Stimulated activated CD4-positive, alpha-beta T cell treated with anti-CD3 and anti-CD28 coated beads, Interleukin-1b, Interleukin-23, amount 100 ng/mL, for 48 hours (primary cell): ENCODE data around the gene AMN.

Source experiments
- DNase-seq: peaks from one replicate; pipeline ENCODE4 v3.0.0-alpha.2; 2020

The AMN gene

GRCh38 chr14:102899516-102899900 lies 23.0 kb upstream of the AMN start:
- no peak for DNase-seq

- no peak for DNase-seq
Measured at GRCh38 chr14:102900631-102901571, 21.6 kb upstream of the AMN start.

- no peak for DNase-seq
Measured at GRCh38 chr14:102901633-102902032, 20.8 kb upstream of the AMN start.

GRCh38 chr14:102902086-102902485 lies 20.4 kb upstream of the AMN start:
- DNase-seq = no peak

GRCh38 chr14:102902523-102903247 lies 19.8 kb upstream of the AMN start:
- DNase-seq = no peak

- DNase-seq = no peak
Measured at GRCh38 chr14:102903248-102903888, 19.1 kb upstream of the AMN start.

GRCh38 chr14:102903889-102904512 lies 18.5 kb upstream of the AMN start:
- no peak for DNase-seq

GRCh38 chr14:102905116-102906108 lies 17.1 kb upstream of the AMN start:
- DNase-seq = no peak

- no peak for DNase-seq
Measured at GRCh38 chr14:102906616-102907302, 15.7 kb upstream of the AMN start.

GRCh38 chr14:102907303-102907844 lies 15.1 kb upstream of the AMN start:
- no peak for DNase-seq

GRCh38 chr14:102907980-102908730 lies 14.3 kb upstream of the AMN start:
- DNase-seq = no peak

- DNase-seq = no peak
Measured at GRCh38 chr14:102908766-102909455, 13.6 kb upstream of the AMN start.

GRCh38 chr14:102909462-102909861 lies 13.0 kb upstream of the AMN start:
- no peak for DNase-seq

GRCh38 chr14:102909911-102910310 lies 12.6 kb upstream of the AMN start:
- no peak for DNase-seq

- DNase-seq = no peak
Measured at GRCh38 chr14:102910442-102910841, 12.0 kb upstream of the AMN start.

GRCh38 chr14:102911541-102911951 lies 10.9 kb upstream of the AMN start:
- no peak for DNase-seq

GRCh38 chr14:102911991-102912761 lies 10.3 kb upstream of the AMN start:
- DNase-seq = no peak

- no peak for DNase-seq
Measured at GRCh38 chr14:102913341-102914211, 8.9 kb upstream of the AMN start.
